Measurements from ENCODE around the gene TPST1.
A peak's percentile ranks its signal among the peaks of the same experiment; 100 is the strongest.
"Not testable (repeated sequence)": the region's sequence is repeated elsewhere in the genome, so short reads cannot be mapped to it uniquely, and the experiment has no call there.

TPST1 gene
- total RNA-seq, result 0.40 to 11.4 (median 1.6) reads per million in 18 experiments

GRCh38 chr7:66204822-66205740, at the start of gene TPST1:
TSS of gene TPST1 (plus strand) at chr7:66205334. CDS start at chr7:66240426, 35,092 bp downstream.
- peak; percentile 69 to 73 for DNase-seq

- not testable (repeated sequence) for DNase-seq
Measured at GRCh38 chr7:66156035-66156434, 49.1 kb upstream of the TPST1 start.

DNA sequence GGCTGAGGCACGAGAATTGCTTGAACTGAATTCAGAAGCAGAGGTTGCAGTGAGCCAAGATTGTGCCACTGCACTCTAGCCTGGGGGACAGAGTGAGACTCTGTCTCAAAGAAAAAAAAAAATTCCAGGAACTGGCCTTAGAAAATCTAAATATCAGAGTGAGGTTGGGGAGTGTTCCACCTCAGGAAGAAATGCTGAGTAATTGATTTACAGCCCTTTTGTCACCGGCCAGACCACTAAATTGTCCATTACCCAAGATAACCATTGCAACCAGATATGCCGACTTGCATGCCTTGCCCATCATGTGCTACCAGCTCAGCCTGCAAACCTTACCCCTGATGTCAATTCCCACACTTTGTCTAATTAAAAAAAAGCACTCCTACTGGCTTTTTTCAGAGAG, 48.1 kb upstream of the TPST1 start:
- no peak for DNase-seq

- DNase-seq, result no peak
Measured at GRCh38 chr7:66162622-66163021, 42.5 kb upstream of the TPST1 start.

GRCh38 chr7:66163186-66163610, 41.9 kb upstream of the TPST1 start:
- DNase-seq, result no peak

DNA sequence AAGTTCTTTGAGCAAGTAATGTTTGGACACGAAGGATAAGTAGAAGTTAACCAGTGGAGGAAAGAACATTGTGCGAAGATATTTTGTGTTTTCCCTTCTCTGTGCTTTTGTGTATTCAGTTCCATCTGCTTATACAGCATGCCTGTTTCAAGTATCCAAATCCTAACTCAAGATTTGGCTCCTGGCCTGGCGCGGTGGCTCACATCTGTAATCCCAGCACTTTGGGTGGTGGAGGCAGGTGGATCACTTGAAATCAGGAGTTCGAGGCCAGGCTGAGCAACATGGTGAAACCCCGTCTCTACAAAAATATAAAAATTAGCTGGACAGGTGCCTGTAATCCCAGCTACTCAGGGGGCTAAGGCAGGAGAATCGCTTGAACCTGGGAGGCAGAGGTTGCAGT, 40.8 kb upstream of the TPST1 start:
- DNase-seq, result no peak

DNA sequence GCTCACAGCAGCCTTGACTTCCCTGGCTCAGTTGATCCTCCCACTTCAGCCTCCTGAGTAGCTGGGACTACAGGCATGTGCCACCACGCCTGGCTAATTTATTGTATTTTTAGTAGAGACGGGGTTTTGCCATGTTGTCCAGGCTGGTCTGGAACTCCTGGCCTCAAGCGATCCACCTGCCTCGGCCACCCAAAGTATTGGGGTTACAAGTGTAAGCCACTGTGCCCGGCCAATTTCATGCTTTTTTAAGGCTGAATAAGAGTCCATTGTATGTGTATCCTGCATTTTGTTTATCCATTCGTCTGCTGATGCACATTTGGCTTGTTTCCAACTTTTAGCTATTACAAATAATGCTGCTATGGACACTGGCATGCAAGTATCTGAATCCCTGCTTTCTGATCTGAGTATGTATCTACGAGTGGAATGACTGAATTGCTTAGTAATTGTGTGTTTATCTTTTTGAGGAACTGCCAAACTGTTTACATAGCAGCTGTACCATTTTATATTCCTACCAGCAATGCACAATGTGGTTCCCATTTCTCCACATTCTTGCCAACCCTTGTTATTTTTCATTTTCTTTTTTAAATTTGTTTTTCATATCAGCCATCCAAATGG, 37.3 kb upstream of the TPST1 start:
- DNase-seq, result peak; percentile 1 to 6

DNA sequence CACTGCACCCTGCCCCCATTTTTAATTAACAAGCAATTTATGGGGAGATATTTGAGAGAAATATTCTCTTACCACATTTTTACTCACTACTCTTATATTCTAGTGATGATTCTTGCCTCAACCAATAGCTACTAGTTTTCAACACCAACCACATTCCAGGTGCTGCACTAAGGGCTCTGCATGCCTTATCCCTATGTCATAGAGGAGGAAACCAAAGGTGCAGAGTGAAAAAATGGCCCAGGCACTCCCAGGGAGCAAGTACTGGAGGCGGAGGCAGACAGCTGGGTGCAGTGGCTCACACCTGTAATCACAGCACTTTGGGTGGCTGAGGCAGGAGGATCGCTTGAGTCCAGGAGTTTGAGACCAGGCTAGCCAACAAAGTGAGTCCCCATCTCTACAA, 35.5 kb upstream of the TPST1 start:
- no peak for DNase-seq

DNA sequence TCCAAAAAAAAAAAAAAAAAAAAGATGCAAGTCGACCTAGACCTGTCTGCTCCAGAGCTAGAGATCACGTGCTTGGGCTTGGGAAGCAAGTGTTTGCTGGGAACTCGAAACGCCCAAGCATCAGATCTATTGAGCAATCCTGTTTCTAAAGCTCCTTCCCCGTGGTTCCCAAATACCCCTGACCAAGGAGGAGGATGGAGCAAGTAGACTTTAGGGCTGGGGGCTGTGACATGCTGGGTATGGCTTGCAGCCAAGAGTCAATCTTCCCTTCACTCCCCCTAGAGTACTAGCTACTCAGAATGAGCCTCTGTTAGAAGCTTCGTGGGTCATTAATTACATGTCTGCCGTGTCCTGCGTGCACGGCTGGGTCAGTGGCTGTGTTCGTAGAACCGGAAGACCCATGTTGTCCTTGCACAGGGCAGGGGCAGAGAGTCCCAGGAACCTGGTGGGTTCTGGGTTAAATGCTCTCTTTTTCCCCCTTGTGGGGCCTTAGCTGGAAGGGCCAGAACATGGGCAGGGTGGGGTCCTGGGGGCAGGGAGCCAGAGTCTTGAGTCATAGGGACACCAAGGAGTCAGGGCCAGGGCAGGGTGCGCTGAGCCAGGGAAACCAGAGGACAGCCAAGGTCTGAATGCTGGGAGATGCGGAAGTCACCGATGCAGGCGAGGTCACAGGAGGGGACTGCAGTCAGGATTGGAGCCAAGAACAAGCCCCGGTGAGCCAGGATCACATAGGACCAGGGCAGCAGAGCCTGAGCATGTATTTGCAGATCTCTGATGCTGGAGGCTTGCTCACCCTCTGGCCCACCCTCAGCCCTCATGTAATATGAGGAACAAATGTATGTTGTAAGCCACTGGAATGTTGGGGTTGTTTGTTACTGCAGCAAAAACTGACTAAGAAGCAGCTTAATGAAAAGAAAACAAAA, 34.6 kb upstream of the TPST1 start:
- DNase-seq, result no peak

DNA sequence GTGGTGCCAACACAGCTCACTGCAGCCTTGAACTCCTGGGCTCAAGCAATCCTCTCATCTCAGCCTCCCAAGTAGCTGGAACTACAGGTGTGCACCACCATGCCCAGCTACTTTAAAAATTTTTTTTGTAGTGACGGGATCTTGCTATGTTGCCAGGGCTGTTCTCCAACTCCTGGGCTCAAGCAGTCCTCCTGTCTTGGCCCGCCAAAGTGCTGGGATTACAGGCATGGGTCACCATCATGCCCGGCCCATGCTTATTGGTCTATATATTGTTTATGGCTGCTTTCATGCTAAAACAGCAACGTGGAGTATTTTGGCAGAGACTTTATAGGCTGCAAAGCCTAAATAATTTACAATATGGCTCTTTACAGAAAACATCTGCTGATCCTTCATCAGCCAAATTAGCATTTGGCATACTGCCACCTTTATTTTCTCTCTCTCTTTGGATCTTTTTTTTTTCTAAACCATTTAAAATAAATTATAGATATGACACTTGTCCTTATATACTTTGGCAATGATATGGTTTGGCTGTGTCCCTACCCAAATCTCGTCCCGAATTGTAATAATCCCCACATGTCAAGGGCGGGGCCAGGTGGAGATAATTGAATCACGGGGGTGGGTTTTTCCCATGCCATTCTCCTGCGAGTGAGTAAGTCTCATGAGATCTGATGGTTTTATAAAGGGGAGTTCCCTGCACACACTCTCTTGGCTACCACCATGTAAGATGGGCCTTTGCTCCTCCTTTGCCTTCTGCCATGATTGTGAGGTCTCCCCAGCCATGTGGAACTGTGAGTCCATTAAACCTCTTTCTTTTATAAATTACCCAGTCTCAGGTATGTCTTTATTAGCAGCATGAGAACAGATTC, 32.4 kb upstream of the TPST1 start:
- not testable (repeated sequence) for DNase-seq

DNA sequence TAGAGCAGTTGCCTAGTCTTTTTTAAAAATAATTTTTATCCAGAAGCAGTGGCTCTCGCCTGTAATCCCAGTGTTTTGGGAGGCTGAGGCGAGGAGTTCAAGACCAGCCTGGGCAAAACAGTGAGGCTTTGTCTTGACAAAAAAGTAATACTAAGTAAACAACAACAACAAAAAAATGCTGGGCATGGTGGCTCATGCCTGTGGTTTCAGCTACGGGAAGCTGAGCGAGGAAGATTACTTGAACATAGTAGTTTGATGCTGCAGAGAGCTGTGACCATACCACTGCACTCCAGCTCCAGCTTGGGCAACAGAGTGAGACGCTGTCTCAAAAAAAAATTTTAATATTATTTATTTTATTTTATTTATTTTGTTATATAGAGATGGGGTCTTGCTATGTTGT, 31.3 kb upstream of the TPST1 start:
- no peak for DNase-seq

DNA sequence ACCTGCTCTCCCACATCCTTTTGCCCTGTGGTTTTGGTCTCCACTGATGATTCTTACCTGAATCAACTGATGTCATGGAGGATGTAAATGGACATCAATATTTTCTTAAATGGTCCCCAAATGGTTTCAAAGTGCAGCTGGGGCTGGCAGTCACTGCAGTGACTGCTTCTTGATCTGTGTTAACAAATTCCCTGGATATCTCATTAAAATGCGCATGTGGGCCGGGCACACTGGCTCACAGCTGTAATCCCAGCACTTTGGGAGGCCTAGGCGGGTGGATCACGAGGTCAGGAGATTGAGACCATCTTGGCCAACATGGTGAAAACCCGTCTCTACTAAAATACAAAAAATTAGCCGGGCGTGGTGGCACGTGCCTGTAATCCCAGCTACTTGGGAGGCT, 30.1 kb upstream of the TPST1 start:
- DNase-seq, result not testable (repeated sequence)

GRCh38 chr7:66176914-66177313, 28.2 kb upstream of the TPST1 start:
- no peak for DNase-seq

- no peak for DNase-seq
Measured at GRCh38 chr7:66178258-66178657, 26.9 kb upstream of the TPST1 start.

DNA sequence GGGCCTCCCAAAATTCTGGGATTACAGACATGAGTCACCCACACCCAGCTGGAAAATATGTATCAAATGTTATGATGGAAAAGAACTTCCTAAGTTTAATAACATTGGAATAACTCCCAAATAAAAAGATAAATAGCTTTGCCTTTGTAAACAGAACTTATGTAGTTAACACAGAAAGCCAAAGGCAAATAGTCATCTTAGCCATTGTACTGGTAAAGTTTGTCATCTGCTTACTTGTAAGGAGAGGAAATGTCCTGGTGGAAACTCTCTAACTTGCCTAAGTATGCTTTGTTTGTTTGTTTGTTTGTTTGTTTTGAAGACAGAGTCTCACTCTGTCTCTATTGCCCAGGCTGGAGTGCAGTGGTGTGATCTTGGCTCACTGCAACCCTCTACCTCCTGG, 23.8 kb upstream of the TPST1 start:
- DNase-seq, result no peak

DNA sequence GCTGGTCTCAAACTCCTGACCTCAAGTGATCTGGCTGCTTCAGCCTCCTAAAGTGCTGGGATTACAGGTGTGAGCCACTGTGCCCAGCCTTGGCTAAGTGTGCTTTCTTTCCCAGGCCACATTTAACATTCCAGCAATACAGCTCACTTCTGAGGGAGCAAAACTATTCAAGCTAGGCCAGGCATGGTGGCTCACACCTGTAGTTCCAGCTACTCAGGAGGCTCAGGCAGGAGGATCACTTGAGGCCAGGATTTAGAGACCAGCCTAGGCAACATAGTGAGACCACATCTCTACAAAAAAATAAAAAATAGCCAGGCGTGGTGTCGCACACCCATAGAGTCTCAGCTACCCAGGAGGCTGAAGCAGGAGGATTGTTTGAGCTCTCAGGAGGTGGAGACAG, 23.3 kb upstream of the TPST1 start:
- no peak for DNase-seq

DNA sequence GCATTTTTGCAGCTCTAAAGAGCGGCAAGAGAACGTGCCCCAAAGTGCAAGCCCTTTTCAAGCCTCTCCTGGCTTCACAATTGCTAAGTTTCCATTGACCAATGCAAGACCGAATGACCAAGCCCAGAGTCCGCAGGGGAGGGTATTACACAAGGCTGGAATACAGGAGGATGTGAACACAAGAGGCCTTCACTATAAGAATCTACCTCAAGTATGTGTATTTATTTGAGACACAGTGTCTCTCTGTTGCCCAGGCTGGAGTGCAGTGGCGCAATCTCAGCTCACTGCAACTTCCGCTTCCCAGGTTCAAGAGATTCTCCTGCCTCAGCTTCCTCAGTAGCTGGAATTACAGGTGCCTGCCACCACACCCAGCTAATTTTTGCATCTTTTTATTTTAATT, 22.2 kb upstream of the TPST1 start:
- no peak for DNase-seq

DNA sequence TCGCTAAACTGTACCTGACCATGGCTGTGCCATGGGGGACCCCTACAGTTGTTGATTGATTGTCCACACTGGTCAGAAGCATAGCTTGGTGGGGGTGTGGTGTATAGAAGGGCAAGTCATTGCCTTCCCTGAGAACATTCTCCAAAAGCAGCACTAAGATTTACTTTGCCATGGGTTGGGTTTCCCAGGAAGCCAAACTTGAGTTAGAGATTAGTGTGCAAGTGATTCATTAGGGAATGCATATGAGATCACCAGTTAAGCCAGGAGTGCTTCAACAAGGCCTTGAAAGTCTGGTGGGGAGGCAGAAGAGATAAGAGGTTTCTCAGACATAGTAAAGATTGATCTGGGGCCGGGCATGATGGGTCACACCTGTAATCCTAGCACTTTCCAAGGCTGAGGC, 21.4 kb upstream of the TPST1 start:
- DNase-seq, result no peak

- no peak for DNase-seq
Measured at GRCh38 chr7:66185680-66186187, 19.4 kb upstream of the TPST1 start.

DNA sequence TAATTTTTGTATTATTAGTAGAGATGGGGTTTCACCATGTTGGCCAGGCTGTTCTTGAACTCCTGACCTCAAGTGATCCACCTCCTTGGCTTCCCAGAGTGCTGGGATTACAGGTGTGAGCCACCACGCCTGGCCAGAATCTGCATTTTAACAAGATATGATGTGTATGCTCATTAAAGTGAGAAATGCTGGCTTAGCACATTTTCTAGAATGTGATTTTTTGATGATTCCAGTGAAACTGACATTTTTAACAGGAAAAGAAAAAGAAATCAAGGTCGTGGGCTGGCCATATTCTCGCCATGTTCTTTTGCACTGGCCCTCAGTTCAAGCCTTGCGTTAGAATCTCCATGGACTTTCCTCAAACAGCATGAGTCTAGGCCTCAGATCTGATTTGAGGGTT, 18.1 kb upstream of the TPST1 start:
- no peak for DNase-seq

GRCh38 chr7:66187905-66188304, 17.2 kb upstream of the TPST1 start:
- no peak for DNase-seq

DNA sequence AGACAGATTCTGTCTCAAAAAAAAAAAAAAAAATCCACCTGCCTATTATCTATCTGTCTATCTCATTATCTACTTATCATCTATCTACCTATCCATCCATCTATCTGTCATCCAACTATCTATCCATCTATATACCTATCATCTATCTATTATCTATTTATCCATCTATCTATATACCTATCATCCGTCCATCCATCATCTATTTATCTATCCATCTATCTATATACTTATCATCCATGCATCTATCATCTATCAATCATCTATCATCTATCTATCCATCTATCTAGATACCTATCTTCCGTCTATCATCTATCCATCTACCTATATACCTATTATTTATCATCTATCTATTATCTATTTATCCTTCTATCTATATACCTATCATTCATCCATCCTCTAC, 16.5 kb upstream of the TPST1 start:
- no peak for DNase-seq

All from inflammatory macrophage (primary cell).